ENCODE data around the gene FCHSD2. TPM values are rescaled to one million over a fixed set of nuclear protein-coding genes. Genes with fewer than 3 reads are reported as not detected.

The FCHSD2 gene
- total RNA-seq, 1 donor from 2014 or later, result 22.2 TPM

GRCh38 chr11:72951888-72952287 is 190.2 kb downstream of the FCHSD2 start:
- TF ChIP-seq EZH2phosphoT487 (IDR thresholded peaks at IDR 0.05), result no peak
- no peak for TF ChIP-seq CTCF (IDR thresholded peaks at IDR 0.05)
- no peak for TF ChIP-seq EZH2 (IDR thresholded peaks at IDR 0.05)
- Mint-ChIP-seq H3K27ac (no peak overlapping the region), H3K27me3 (ENCODE audit: insufficient read depth, low read depth) (no peaks in the 10 kb centered on the region), H3K4me3 (no peak overlapping the region), H3K9me3 (no peaks in the 10 kb centered on the region), H3K4me1 (peaks cover 13% of the 10 kb centered on the region), H3K36me3 (no peaks in the 10 kb centered on the region)
- Histone ChIP-seq H3K4me2 (no peak overlapping the region), H3K27me3 (no peaks in the 10 kb centered on the region), H3K4me1 (peaks cover 15% of the 10 kb centered on the region), H3F3A (ENCODE audit: low read depth) (peaks cover 3% of the 10 kb centered on the region), H3K27ac (no peak overlapping the region), H3K36me3 (no peaks in the 10 kb centered on the region), H3K9ac (no peak overlapping the region), H3K9me3 (ENCODE audit: low read depth) (no peaks in the 10 kb centered on the region), H4K20me1 (ENCODE audit: low read depth) (no peaks in the 10 kb centered on the region), H3K4me3 (no peak overlapping the region), H3K79me2 (ENCODE audit: low read depth) (no peaks in the 10 kb centered on the region), H2AFZ (replicated peaks) (no peak overlapping the region)
- DNase-seq (ENCODE audit: low spot score), result no peak

GRCh38 chr11:72951193-72951592 is 190.9 kb downstream of the FCHSD2 start:
- DNase-seq (ENCODE audit: low spot score), result no peak
- TF ChIP-seq EZH2 (IDR thresholded peaks at IDR 0.05) (no peak), EZH2phosphoT487 (IDR thresholded peaks at IDR 0.05) (no peak), CTCF (IDR thresholded peaks at IDR 0.05) (no peak)

GRCh38 chr11:72950685-72951084 is 191.4 kb downstream of the FCHSD2 start:
- H3K4me3 ChIP-seq, result no peak overlapping the region
- H3K27me3 Mint-ChIP-seq (ENCODE audit: insufficient read depth, low read depth), result no peaks in the 10 kb centered on the region
- no peak overlapping the region for H3K9ac ChIP-seq
- H3K27ac Mint-ChIP-seq, result no peak overlapping the region
- peaks cover 3% of the 10 kb centered on the region for H3F3A ChIP-seq (ENCODE audit: low read depth)
- H4K20me1 ChIP-seq (ENCODE audit: low read depth), result no peaks in the 10 kb centered on the region
- no peaks in the 10 kb centered on the region for H3K9me3 Mint-ChIP-seq
- H3K36me3 ChIP-seq, result no peaks in the 10 kb centered on the region
- TF ChIP-seq EZH2 (IDR thresholded peaks at IDR 0.05) (no peak), CTCF (IDR thresholded peaks at IDR 0.05) (no peak), EZH2phosphoT487 (IDR thresholded peaks at IDR 0.05) (no peak)
- no peaks in the 10 kb centered on the region for H3K9me3 ChIP-seq (ENCODE audit: low read depth)
- H3K4me2 ChIP-seq, result peak overlapping the region; percentile 25
- peak; percentile 45 for DNase-seq (ENCODE audit: low spot score)
- no peaks in the 10 kb centered on the region for H3K27me3 ChIP-seq
- H3K79me2 ChIP-seq (ENCODE audit: low read depth), result no peaks in the 10 kb centered on the region
- H3K4me1 ChIP-seq, result peaks cover 15% of the 10 kb centered on the region
- H2AFZ ChIP-seq (replicated peaks), result no peak overlapping the region
- H3K36me3 Mint-ChIP-seq, result no peaks in the 10 kb centered on the region
- no peak overlapping the region for H3K27ac ChIP-seq
- no peak overlapping the region for H3K4me3 Mint-ChIP-seq
- peaks cover 11% of the 10 kb centered on the region for H3K4me1 Mint-ChIP-seq

More at GRCh38 chr11:72951193-72951592, 190.9 kb downstream of the FCHSD2 start:
- no peaks in the 10 kb centered on the region for H3K36me3 ChIP-seq
- Mint-ChIP-seq H3K4me3 (no peak overlapping the region), H3K27me3 (ENCODE audit: insufficient read depth, low read depth) (no peaks in the 10 kb centered on the region), H3K4me1 (peaks cover 13% of the 10 kb centered on the region), H3K36me3 (no peaks in the 10 kb centered on the region), H3K27ac (no peak overlapping the region), H3K9me3 (no peaks in the 10 kb centered on the region)
- H4K20me1 ChIP-seq (ENCODE audit: low read depth), result no peaks in the 10 kb centered on the region
- no peaks in the 10 kb centered on the region for H3K79me2 ChIP-seq (ENCODE audit: low read depth)
- no peaks in the 10 kb centered on the region for H3K27me3 ChIP-seq
- no peak overlapping the region for H3K9ac ChIP-seq
- H3K4me1 ChIP-seq, result peaks cover 15% of the 10 kb centered on the region
- no peak overlapping the region for H2AFZ ChIP-seq (replicated peaks)
- H3K9me3 ChIP-seq (ENCODE audit: low read depth), result no peaks in the 10 kb centered on the region
- H3K4me2 ChIP-seq, result peak overlapping the region; percentile 25
- H3F3A ChIP-seq (ENCODE audit: low read depth), result peaks cover 3% of the 10 kb centered on the region
- H3K4me3 ChIP-seq, result no peak overlapping the region
- H3K27ac ChIP-seq, result no peak overlapping the region
